ENCODE measurements around the gene PRLR.

The PRLR gene

DNA sequence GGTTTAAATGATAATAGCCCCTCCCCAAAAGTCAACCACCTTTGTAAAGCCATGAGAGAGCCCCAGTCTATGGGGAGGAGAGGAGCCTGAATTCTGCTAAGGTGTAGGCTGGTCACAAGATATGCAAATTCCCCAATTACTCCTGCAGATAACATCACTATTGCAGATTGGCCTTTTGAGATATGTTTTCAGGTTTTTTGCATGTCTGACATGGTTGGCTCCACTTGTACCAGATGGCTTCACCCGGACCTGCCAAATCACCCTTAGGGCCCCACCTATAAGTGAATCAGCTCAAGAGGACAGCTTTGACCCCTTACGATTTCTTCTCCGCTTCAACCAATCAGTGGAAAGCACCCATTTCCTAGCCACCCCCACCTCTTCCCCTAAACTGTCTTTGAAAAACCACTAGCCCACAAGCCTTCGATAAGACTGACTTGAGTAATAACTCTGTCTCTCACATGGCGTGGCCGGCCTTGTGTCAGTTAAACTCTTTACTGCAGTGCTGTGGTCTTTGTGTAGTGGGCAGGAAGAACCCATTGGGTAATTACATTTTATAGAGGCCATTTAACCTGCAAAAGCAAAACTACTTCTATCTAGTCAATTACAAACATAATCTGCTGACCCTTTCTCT, 69.7 kb downstream of the PRLR start:
- no peak for DNase-seq (ENCODE audit: low read depth in 3 of 3)

DNA sequence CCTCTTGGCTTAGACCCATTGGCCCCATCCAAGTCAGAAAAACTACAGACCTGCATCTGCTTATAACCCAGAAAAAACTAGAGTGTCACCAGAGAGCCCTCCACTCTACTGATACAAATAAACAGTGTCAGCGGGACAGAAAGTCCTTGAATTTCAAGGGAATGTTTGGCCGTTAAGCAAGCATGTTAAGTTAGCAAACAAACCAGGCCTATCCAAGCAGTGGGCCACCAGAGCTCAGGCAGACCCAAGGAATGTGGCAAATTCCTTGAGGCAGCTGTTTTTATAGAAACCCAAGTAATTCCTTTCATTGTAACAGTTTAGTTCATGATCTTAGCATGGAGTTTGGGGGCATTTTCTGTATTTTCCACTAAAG, 70.9 kb downstream of the PRLR start:
- DNase-seq (ENCODE audit: low read depth in 3 of 3), result no peak

DNA sequence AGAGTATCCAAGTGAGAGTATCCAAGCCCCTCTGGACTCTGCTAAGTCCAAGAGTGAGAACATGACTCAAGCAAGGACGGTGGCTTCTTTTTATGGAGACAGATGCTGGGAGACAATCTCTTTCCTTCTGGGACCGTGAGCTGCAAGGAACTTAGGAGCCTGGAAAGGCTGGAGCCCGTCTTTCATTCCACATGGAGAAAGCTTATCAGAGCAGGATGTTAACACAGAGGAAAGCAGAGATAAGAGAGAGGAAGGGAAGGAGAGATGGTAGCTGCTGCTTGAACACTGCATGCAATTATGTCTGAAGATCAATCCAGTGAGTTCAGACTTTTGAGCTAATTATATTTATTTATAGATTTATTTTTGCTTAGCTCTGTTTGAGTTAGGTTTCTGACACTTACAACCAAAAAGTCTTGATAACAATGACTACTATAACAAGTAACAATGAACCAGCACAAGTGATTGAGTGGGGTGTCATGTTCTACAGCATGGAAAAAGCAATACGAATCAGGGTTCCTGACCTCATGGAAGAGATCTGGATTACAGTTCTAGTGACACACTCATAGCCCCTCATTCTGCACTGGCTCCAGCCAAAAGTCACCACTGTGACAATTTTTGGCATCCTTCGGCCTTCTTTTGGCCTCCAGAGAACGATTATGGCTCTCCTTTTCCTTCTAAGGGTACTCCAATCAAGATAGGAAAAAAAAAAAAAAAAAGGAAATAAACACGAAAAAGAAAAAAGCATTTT, 71.5 kb downstream of the PRLR start:
- DNase-seq (ENCODE audit: low read depth in 3 of 3), result no peak

DNA sequence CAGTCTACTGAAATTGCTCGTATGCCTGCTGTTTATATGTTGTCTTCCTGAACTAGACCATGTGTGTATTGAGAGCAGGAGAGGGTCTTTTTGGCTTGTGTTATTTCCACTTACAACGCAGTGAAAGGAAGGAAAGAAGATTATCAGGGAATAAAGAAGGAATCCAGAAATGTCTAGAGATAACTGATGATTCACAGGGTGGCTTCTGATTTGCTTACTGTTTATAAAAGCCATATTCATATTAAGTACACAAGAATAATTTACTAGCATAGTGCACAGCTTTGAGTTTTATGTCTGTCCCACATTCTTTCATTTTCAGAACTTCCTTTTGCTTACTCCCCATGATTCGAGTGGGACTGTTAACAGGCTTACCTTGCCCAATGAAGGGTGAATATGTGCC, 72.1 kb downstream of the PRLR start:
- no peak for DNase-seq (ENCODE audit: low read depth in 3 of 3)

DNA sequence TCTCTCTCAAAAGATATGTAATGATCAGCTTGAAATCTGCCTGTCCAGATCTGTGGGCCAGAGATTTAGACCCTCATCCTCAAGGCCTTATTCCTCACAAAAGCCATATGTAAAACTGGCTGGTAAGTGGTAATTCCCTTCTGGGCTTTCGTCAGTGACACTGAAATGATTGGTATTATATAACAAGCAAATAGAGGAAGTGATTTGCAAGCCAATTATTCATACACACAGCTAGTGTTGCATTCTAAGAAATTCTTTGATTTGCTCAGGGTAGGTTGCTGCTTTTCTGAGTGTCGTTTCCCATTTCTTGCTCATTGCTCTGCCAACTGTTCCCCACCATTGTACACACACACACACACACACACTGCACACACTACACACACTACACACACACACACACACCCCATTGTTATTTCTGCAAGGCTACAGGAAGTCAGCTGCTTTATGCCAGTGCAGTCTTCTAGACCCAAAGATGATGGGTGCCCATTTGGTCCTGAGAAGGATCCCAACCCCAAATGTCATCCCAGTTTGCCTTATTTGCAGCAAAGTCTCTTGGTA, 76.8 kb downstream of the PRLR start:
- DNase-seq (ENCODE audit: low read depth in 3 of 3), result no peak

DNA sequence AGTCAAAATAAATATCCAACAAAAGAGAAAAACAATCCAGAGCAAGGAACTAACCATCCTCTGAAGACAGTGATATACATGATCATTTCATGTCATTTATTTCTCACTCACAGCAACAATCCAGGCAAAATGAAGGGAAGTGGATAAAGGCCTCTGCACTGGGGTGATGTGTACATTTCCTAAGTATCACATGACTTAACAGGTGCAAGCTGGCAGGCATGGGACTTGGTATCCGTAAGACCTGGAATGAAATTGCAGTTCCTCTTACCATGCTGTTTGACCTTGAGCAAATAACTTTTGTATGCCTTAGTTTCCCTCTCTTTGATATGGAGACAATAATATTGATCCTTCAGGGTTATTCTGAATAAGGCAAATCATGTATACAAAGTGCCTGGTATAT, 77.6 kb downstream of the PRLR start:
- DNase-seq (ENCODE audit: low read depth in 3 of 3), result no peak

DNA sequence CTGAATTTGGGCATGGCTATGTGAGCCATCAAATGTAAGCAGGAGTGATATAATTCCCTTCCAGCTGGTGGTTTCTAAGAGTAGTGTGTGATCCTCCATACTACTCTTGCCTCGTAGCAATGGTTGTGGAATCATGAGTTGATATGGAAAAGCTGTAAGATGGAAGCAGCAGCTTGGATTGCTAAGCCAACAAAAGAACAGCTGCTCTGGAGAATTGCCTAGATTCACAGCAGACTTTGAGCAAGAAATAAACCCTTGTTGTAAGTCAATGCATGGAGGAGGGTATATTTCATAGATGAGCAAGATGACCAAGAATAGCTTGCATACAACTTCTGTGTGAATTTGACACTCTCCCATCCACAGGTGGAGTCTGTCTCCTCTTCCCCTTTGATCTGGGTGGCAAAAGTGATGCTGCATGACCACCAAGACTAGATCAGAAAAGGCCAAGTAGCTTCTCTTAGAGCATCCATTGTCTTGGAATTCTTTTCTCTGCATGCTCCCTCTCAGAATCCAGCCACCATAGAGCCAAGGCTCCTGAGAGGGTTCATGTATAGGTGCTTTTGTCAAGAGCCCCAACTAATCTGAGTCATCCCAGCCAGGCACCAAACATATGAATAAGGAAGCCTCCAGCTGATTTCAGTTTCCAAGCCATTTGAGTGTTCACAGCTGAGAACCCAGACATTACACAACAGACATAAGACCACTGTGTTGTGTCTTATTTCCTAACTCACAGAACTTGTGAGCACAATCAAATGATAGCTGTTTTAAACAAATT, 79.0 kb downstream of the PRLR start:
- no peak for DNase-seq (ENCODE audit: low read depth in 3 of 3)

DNA sequence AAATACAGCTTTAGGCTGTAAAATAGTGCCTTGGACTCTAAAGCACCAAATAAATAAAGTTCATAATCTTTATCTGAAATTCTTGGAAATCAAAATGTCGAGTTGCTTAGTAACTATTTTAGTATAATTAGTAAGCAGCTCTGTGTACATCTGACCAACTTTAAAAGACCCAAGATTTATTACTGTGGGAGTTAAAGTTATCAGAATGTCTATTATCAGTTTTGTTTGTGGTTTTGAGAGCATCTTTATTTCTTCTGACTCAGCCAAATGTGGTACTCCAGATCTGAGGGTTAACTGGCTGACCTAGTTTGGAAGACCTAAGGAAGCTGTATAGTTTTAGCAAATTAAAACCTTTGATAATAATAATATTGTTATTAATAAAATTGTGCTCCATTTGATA, 81.2 kb downstream of the PRLR start:
- DNase-seq (ENCODE audit: low read depth in 3 of 3), result no peak

DNA sequence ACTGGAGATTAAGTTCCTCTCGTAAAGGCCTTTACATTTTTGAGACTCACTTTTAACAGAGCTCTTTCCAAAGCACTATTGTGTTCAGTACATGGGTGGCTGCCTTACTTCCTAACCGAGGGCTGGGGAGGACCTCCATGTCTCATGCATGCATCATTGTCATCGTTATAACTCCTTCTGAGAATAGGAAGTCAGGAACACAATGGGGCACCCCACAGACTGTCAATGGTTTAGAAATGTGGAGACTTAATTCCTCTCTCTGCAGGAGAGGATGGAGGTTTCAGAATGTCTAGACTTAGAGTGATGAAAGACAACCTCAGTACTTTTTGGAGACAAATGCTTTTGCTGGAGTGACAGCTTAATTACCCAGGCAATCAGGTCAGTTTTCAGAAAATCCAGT, 83.9 kb downstream of the PRLR start:
- no peak for DNase-seq (ENCODE audit: low read depth in 3 of 3)

DNA sequence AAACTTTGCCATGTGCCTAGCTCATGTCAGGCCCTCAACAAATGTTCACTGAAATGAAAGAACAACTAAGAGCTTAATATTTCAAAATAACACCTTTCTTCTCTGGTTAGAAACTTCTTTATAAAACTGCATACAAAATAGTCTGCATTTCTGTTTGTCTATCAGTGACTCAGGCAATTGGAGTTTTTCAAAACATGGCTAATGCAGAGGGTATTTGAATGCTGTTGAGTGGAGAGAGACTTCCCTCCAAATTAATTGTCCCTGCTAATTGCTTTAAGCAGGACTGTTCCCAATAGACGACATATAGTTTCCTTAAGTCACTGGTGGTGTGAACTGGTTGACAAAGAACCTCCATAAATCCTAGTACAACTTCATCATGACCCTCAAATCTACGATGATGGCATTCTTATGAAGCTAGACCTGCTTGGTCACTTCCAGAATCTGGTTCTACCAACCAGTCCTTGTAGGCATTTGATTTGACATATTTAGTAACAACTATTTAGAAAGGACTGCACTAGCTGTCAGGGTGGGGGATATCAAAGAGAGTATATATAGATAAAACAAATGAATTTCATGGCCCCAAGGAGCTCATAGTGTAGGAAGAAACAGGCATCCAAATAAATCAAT, 84.5 kb downstream of the PRLR start:
- no peak for DNase-seq (ENCODE audit: low read depth in 3 of 3)

DNA sequence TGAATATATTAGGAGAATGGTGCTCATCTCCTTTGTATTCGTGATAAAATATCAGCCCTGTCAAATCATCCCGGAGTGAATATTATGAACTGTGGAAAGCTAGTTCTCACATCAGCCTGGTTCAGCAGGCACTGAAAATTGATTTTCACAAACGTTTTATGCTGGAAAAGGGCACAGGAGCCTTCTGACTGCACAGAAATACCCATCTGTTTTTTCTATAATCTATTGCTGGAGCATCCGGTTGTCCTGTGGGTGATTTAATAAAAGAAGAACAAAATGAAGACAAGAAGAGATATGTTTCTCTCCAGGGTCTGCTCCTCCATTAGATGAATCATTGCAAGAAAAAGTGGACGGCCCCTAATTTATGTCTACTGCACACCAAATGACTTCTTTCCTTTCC, 85.3 kb downstream of the PRLR start:
- no peak for DNase-seq (ENCODE audit: low read depth in 3 of 3)

DNA sequence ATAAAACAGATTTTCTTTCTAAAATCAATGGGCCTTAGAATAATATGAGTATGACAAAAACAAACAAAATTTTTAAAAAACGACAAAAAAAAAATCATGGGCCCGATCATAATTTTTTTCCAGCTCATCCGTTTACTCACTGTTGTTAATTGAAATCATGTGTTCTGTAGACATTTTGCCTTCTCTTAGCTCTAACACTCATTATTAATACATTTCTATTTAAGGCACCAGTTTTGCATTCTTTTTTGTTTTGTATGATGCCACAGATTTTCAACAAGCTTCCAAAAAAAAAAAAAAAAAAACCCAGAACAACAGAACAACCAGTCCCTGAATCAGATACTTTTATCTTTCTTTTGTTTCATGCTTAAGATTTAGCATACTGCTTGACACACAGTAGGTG, 86.4 kb downstream of the PRLR start:
- DNase-seq (ENCODE audit: low read depth in 3 of 3), result no peak

DNA sequence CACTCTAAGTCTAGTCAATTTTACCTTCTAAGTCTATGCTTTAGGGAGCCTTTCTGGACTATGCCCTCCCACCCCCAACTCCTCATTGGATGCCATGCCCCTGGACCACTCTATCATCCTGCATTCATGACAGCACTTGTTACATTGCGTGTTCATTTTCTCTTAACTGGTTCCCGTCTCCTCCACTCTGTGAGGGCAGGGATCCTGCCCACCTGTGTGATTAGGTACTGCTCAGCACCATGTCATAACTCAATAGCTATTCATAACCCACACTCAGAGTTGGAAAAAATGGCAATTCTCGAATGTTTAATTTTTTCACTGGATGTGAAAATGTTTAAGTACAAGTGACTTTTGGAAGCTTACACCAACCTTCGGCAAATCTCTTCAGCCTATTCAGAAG, 88.5 kb downstream of the PRLR start:
- no peak for DNase-seq (ENCODE audit: low read depth in 3 of 3)

DNA sequence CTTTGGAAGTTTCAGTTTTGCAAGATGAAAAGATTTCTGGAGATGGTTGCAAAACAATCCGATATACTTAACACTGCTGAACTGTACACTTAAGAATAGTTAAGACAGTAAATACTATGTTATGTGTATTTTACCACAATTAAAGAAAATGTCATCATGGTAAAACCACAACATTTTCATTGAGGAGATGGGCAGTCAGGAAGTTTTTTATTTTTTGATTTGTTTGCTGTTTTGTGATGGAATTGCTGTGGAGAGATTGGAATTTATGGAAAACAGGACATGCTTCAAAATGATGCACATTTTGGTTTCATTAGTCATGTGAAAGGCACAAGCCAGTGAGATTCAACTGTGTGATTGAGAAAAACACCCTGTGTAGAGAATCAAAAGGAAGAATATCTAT, 92.1 kb downstream of the PRLR start:
- no peak for DNase-seq (ENCODE audit: low read depth in 3 of 3)

DNA sequence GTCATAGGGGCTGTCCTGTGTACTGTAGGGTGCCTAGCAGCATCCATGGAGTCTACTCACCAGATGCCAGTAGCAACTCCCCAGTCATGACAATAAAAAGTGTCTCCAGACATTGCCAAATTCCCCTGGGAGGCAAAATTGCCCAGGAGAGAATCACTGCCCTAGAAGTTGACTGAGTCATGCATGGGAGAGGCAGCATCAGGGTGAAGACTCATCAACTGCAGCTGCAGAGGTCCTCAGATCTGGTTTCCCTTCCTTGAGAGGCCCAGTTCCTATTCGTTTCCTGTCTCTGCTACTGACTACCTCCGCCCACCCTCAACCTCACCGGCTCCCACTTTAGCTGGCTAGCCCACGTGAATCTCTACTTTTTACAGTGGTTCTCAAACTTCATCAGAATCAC, 93.9 kb downstream of the PRLR start:
- DNase-seq (ENCODE audit: low read depth in 3 of 3), result no peak

DNA sequence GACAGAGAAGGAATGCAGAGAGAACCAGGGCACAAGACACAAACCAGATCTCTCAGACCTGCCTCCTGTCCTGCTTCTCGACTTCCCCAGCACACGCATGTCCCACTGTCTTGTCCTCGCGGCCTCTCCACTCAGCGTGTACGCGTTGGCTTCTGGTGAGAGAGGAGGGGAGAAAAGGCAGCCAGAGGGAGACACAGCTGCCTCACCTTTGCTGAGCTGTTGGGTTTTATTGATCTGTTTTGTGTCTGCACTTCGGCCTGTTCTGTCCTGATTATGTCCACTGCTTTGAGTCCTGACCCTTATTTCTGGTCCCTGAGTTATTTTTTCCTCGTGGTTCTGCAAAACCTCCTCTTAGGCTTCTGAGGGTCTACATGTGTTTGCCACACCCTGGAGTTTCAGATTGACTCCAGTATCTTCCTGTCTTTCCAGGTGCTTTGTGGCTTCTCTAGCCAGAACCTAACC, 95.0 kb downstream of the PRLR start:
- no peak for DNase-seq (ENCODE audit: low read depth in 3 of 3)

DNA sequence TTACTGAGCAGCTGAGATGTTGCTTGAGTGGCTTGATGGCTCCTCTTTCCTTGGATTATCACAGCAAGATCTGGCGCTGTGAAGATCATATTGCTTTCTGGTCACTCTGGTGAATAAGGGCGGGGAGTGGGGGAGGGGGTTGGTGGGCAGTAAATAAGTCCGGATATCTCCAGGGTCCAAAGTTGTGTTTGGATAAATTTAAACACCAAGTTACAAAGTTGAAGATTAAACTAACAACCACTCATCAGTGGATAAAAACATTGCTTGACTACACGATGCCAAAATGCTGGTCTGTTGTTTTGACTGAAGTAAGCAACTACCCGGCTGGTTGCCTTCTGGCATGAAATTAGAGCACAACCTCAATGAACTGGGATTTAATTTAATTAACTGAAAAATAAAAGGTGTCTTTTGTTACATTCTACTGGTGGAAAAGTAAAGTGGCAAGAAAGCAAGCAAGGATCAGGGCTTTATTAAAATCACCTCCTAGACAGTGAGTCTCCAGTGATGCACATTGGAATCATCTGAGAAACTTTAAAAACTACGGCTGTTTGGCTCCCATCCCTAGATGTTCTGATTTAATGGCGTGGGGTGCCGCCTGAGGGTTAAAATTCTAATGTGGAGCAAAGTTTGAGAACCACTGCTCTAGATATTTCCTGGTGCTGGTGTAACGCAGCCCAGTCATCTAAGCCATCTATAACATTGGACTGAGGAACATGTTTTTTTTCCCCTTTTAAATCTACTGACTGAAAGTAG, 95.8 kb downstream of the PRLR start:
- DNase-seq (ENCODE audit: low read depth in 3 of 3), result no peak

DNA sequence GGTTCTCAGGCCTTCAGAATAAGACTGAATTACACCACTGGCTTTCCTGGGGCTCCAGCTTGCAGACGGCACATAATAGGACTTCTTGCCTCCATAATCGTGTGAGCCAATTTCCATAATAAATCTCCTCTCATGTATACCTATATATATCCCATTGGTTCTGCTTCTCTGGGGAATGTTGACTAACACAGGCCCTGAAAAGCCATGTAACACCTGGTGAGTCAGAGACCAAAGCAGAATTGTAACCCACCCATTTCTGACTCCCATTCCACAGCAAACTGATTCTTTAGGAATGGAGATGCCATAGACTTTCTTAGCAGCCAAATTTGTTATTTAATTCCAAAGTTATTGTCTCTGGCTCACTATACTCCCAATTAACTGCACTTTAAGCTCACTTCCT, 97.1 kb downstream of the PRLR start:
- no peak for DNase-seq (ENCODE audit: low read depth in 3 of 3)

DNA sequence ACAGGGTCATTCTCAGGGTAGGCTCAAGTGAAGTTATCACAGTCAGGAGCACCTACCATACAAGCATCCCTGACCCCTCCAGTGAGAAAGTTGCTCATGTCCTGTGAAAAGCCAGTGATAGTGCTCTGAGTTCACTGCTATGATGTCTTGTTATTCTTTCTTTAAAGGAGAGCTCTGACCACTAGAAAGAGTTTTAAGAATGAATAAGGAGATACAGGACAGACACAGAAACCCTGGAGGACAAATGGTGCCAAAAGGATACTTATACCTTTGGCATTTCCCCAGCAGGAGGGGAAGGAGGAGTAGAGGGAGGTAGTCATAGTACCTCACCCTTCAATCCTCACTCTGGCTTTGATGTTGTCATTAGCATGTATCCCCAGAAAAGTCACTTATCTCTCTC, 98.6 kb downstream of the PRLR start:
- no peak for DNase-seq (ENCODE audit: low read depth in 3 of 3)

DNA sequence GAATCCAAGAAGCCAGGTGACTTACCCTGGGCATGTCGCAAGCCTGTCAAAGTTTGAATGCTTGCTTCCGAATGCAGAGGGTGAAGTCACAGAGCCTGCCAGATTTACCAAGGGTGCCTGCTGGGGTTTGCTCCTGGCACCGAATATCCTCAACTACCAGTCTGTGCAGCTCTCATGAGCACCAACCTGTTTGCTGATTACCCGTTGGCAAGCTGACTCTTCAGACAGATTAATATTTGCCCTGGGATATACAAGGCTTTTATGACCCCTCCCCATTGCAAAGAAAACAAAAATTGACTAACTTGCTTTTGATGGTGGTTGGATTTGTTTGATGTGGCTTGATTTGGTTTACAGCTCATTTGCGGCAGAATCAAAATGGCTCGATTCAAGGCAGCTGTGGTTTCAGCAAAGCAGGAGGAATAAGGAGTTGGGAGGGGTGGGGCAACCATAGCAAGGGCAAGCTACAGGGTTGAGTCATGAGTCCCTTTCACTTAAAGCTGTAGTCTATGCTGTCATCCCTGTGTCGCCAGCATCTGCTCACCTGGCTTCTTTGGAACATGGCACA, 100.3 kb downstream of the PRLR start:
- DNase-seq (ENCODE audit: low read depth in 3 of 3), result peak; percentile 39 to 65 (median 40)

DNA sequence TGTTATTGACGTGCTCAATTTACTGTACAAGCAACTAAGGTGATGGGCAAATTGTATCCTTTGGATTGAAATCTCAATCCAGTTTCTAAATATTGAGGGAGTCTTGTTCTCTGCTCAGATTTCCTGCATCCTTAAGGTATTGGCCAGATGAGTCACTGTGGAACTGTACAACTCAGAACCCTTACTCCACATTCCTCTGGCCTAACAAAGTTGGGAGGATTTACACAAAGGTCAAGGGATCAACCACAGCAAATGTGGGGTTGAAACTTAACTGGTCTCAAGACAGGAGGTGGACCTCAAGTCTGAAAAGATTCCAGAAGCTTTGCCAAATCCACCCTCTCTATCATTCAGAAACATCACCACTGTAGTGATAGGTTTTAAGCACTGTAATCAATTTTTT, 101.0 kb downstream of the PRLR start:
- no peak for DNase-seq (ENCODE audit: low read depth in 3 of 3)
